Measurements from ENCODE around the gene ABCG1.

- TF ChIP-seq CTCF (conservative IDR thresholded peaks at IDR 0.05; ENCODE audit: low read length) (no peak; the same call in 1 of the 2 replicates), EZH2phosphoT487 (IDR thresholded peaks at IDR 0.05; ENCODE audit: borderline replicate concordance, low read depth, low read length) (no peak)
Measured at GRCh38 chr21:42232176-42232825, 13.4 kb downstream of the ABCG1 start.
